Fibroblast of villous mesenchyme (primary cell): ENCODE data around the gene GMDS. TPM values are rescaled to one million over a fixed set of nuclear protein-coding genes. Genes with fewer than 3 reads are reported as not detected.

Experiments used
- DNase-seq: peaks from one replicate; pipeline ENCODE4 v3.0.0-alpha.2; 2010; ENCODE audit warnings: low read depth
- H3K4me3 ChIP-seq: 2 replicates; pipeline ENCODE4 v1.5.1; 2011; ENCODE audit warnings: low read depth, mild to moderate bottlenecking, low read length
- CTCF ChIP-seq: IDR thresholded peaks from 2 replicates; pipeline ENCODE4 v1.5.1; 2012; ENCODE audit warnings: low read depth, mild to moderate bottlenecking, low read length; ENCODE audit not compliant: insufficient read depth
- total RNA-seq: library from RNA; depleted of rRNA; stranded (reverse); fragments of >200 nt; gene quantifications from 2 replicates; pipeline ENCODE4 v1.2.3, GENCODE V29; 2012

The GMDS gene
- total RNA-seq, 1 donor = 6.5 TPM

- TF ChIP-seq CTCF = no peak
- DNase-seq = no peak
- H3K4me3 ChIP-seq = no peak overlapping the region
Observed at GRCh38 chr6:1705183-1705582, 540.2 kb downstream of the GMDS start.

- H3K4me3 ChIP-seq = no peak overlapping the region
- TF ChIP-seq CTCF = no peak
- no peak for DNase-seq
Observed at GRCh38 chr6:1704711-1705110, 540.7 kb downstream of the GMDS start.

- DNase-seq = no peak
- no peak for TF ChIP-seq CTCF
Observed at GRCh38 chr6:1703923-1704322, 541.5 kb downstream of the GMDS start.

DNA sequence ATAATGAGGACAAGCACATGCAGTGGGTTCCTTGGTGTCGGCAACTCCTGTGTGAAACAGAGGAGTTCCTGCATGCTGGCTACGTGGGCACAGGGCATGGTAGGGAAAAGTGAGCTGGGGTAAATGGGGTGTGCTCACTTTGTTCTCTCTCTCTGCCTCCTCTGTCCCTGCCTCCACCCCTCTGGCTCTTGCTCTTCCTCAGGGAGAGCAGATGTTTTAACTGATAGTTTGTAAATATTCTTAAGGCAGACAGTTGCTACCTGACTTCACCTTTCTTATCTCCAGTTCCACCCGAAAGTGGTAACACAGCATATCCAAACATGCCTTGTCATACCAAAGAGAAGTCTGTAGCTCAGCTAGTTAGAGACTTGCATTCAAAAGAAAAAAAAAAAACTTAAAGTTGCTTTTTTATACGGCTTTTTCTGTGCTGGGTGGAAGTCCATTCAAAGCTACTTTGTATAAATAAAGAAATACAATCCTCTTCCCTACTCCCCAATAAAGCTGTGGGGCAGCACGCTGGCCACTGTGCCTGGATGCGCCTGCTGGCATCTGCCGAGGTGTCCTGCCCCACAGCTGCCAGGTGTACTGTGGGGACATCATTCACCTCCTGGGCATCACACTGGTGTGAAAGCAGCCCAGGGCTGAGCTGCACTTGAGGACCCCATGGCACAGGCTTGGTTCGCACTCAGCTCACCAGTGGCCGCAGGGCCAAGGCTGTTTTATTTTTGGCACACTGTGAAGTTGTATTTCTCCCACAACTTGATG is 542.1 kb downstream of the GMDS start:
- TF ChIP-seq CTCF = no peak
- no peak overlapping the region for H3K4me3 ChIP-seq
- no peak for DNase-seq

More at GRCh38 chr6:1703923-1704322, 541.5 kb downstream of the GMDS start:
- H3K4me3 ChIP-seq = no peak overlapping the region

GRCh38 chr6:1702580-1703051 is 542.8 kb downstream of the GMDS start:
- TF ChIP-seq CTCF = no peak
- no peak overlapping the region for H3K4me3 ChIP-seq
- no peak for DNase-seq

DNA sequence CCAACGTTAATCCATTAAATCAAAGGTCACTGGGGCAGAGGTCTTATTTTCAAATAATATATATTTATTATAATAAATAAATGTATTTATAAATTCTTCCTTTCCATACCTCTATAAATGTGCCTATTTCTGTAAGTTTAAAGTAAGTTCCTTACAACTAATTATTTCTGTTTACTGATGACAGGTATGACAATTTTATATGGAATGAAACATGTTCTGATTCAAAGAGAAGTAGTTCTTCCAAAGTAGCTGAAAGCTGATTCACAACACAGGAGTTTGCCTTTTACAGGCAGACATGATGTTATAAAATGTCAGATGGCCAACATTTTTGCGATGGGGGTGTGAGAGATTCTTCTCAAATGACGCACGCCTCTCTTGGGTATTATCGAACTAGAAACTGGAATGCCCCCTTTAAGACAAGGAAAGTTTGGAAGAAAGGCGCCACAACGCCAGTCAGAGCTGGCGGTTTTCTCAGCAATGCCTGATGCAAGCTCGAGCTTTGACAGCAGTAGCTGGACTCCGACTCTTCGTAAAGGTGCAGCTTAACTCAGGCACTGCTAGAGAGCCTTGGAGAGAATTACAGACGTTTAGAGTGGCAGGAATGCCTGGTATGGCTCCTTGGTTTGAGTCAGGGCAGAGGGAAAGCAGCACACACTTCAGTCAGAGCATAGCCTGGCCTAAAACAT is 543.6 kb downstream of the GMDS start:
- peak; percentile 58 for DNase-seq
- H3K4me3 ChIP-seq = no peak overlapping the region
- no peak for TF ChIP-seq CTCF
